ENCODE data around the gene MCEMP1. TPM values are rescaled to one million over a fixed set of nuclear protein-coding genes. Genes with fewer than 3 reads are reported as not detected.

The MCEMP1 gene
- total and polyA plus RNA-seq, 2 of the 13 experiments (the other 11 are each of a cell fraction or from before 2014, with no cell fraction given): not detected

GRCh38 chr19:7680606-7681339 is 3.9 kb downstream of the MCEMP1 start, which contains the start of gene TRAPPC5 (continued):
- TF ChIP-seq PRPF4 (IDR thresholded peaks at IDR 0.05; ENCODE audit: low read depth, low read length, poor library complexity, severe bottlenecking) (no peak), HNF1B (CRISPR knock-in tag; IDR thresholded peaks at IDR 0.05) (peak; percentile 26; the same call in 1 of the 2 replicates), CBX2 (IDR thresholded peaks at IDR 0.05; ENCODE audit: low read depth, low read length) (no peak), CBX2 (CRISPR knock-in tag; IDR thresholded peaks at IDR 0.05; ENCODE audit: low read depth) (0 out of 2 replicates have a peak, but pooled peaks have one; percentile 51), ZNF331 (CRISPR knock-in tag; IDR thresholded peaks at IDR 0.05) (no peak), NFYB (CRISPR knock-in tag; IDR thresholded peaks at IDR 0.05) (no peak), ZNF652 (CRISPR knock-in tag; IDR thresholded peaks at IDR 0.05; ENCODE audit: borderline replicate concordance, low read depth) (no peak), ZNF337 (CRISPR knock-in tag; IDR thresholded peaks at IDR 0.05; ENCODE audit: borderline replicate concordance, low read depth) (no peak), RERE (CRISPR knock-in tag; IDR thresholded peaks at IDR 0.05; ENCODE audit: low read depth) (no peak), ZZZ3 (CRISPR knock-in tag; IDR thresholded peaks at IDR 0.05; ENCODE audit: borderline replicate concordance) (0 out of 2 replicates have a peak, but pooled peaks have one; percentile 22), MTF1 (CRISPR knock-in tag; IDR thresholded peaks at IDR 0.05) (no peak), REPIN1 (CRISPR knock-in tag; IDR thresholded peaks at IDR 0.05; ENCODE audit: borderline replicate concordance, low read depth) (no peak), FOXA1 (IDR thresholded peaks at IDR 0.05) (no peak), FOXA1 (CRISPR knock-in tag; IDR thresholded peaks at IDR 0.05) (no peak), RBFOX2 (IDR thresholded peaks at IDR 0.05; ENCODE audit: low read depth, low read length) (peak; percentile 80), ZNF724P (CRISPR knock-in tag; IDR thresholded peaks at IDR 0.05; ENCODE audit: borderline replicate concordance) (peak; percentile 88; the same call in 1 of the 2 replicates), GLMP (CRISPR knock-in tag; IDR thresholded peaks at IDR 0.05; ENCODE audit: borderline replicate concordance) (no peak), ERF (CRISPR knock-in tag; IDR thresholded peaks at IDR 0.05) (peak; percentile 19; the same call in 1 of the 2 replicates), ZFP90 (CRISPR knock-in tag; IDR thresholded peaks at IDR 0.05; ENCODE audit: borderline replicate concordance) (no peak), PAF1 (CRISPR knock-in tag; IDR thresholded peaks at IDR 0.05) (no peak)

Measured in HepG2 (cell line).